Mucosa of rectum (tissue), 2 donors: ENCODE data around the gene SLC25A21.

Experiments
- H3K27ac ChIP-seq, 2 donors: one replicate each; pipeline ENCODE4 v1.7.0; 2013; ENCODE audit warnings: inconsistent platforms in 2 of 2, low read depth in 2 of 2, low read length in 2 of 2
- H3K27me3 ChIP-seq, 2 donors: one replicate each; pipeline ENCODE4 v1.7.0; 2013; ENCODE audit warnings: low read length in 2 of 2; ENCODE audit not compliant: control insufficient read depth in 2 of 2, insufficient read depth in 2 of 2
- H3K36me3 ChIP-seq, 2 donors: one replicate each; pipeline ENCODE4 v1.7.0; 2013; ENCODE audit warnings: low read length in 2 of 2; ENCODE audit not compliant: control insufficient read depth in 2 of 2, insufficient read depth in 2 of 2
- H3K4me1 ChIP-seq, 2 donors: one replicate each; pipeline ENCODE4 v1.7.0; 2013; ENCODE audit warnings: low read length in 2 of 2, mild to moderate bottlenecking in 1 of 2; ENCODE audit not compliant: control insufficient read depth in 2 of 2, insufficient read depth in 2 of 2
- H3K4me3 ChIP-seq, 2 donors: one replicate each; pipeline ENCODE4 v1.7.0; 2013; ENCODE audit warnings: low read length in 2 of 2
- H3K9ac ChIP-seq, 2 donors: one replicate each; pipeline ENCODE4 v1.7.0; 2013; ENCODE audit warnings: low read length in 2 of 2, low read depth in 1 of 2, mild to moderate bottlenecking in 1 of 2
- H3K9me3 ChIP-seq, 2 donors: one replicate each; pipeline ENCODE4 v1.7.0; 2013; ENCODE audit warnings: low read length in 2 of 2; ENCODE audit not compliant: control insufficient read depth in 2 of 2
- donor health status: healthy.
- donor health status: Normal muscosa, but diverticular disease.

Gene SLC25A21

DNA sequence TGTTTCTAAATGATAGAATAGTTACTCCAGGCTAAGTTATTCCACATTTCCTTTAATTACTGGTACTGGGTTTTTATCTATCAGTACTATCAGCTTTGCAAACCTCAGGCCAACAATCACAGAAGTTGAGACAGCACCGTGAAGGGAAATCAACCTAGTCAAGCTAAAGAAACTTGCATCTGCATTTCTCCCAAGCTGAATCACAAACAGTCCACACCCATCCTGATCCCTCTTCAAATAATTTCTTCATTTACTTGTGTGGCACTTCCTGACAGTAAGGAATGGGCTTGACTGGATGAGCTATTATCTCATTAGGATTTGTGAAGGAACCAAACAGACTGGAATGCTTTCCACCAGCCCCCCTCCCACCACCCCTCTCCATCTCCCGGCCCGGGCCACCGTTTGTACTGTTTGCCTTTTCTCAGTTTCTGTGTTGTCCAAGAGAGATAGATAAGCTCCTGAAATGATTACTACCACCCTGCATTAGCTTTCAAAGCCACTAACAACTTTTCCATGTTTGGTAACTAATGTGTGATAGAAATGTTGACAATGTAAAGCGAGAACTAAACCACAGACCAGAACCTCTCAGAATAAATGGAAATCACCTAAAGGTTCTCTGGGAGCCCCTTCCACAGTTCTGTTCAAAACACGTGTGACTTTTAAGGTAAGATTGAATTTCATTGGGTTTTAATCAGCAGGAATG lies 236.3 kb downstream of the SLC25A21 start:
- Histone ChIP-seq H3K4me1 (no peaks in the 10 kb centered on the region), H3K9me3 (no peaks in the 10 kb centered on the region), H3K4me3 (no peak overlapping the region), H3K9ac (no peak overlapping the region), H3K36me3 (no peaks in the 10 kb centered on the region), H3K27me3 (no peaks in the 10 kb centered on the region), H3K27ac (no peak overlapping the region)

DNA sequence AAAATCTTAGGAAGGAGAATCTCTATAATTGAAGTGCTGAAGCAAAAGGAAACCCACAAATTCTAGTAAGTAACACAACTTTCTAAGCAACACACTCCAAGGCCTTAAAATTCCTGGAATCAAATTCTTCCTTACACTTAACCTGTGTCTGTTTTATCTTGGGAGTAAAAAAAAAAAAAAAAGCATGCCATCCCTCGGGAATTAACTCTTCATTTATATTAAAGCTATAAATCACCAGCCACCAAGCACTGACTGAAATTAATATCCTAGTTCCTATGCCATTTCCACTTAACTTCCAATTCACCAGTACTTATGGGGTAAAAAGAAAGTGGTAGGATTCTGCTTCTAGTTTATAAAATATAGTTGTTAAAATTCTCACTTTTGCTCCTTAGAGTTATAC lies 238.1 kb downstream of the SLC25A21 start:
- Histone ChIP-seq H3K27ac (no peak overlapping the region), H3K27me3 (no peaks in the 10 kb centered on the region), H3K9ac (no peak overlapping the region), H3K4me3 (no peak overlapping the region), H3K9me3 (no peaks in the 10 kb centered on the region), H3K4me1 (no peaks in the 10 kb centered on the region), H3K36me3 (no peaks in the 10 kb centered on the region)

DNA sequence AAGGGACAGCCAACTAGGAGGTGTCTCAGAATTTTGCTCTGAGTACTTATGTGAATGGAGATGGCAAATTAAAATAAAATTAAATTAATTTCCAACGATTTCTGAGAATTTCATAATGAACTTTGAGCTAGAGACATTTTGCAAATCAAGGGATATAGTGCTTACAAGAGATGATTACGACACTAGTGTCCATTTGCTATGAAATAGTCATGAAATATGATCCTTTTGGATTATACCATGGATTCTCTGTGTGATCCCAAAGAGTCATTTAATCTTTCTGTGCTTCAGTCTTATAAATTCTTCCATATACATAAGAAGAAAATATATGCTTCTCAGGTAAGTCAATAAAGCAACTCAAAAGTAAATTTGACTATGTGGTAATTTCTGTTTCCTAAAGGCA lies 240.6 kb downstream of the SLC25A21 start:
- no peaks in the 10 kb centered on the region for H3K9me3 ChIP-seq
- H3K36me3 ChIP-seq: no peaks in the 10 kb centered on the region
- no peak overlapping the region for H3K27ac ChIP-seq
- H3K27me3 ChIP-seq: no peaks in the 10 kb centered on the region
- H3K4me1 ChIP-seq: no peaks in the 10 kb centered on the region
- H3K9ac ChIP-seq: no peak overlapping the region
- no peak overlapping the region for H3K4me3 ChIP-seq

DNA sequence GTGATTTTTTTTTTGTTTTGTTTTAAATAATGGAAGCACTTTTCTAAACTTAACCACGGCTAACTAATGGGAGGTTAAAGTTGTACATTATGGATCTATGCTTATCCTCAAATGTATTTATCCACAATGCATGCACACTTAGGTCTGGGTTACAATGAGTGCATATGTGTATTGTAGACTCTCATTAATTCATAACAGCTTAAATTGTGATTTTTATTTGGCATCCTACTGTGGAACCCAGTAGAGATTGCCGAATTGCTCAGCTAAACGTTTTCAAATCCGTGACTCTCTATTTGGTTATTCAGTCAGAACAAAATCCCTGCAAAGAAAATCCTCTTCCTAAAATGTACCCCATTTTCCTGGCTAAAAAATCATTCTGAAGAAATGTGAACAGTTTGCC lies 244.0 kb downstream of the SLC25A21 start:
- H3K4me1 ChIP-seq: no peaks in the 10 kb centered on the region
- no peak overlapping the region for H3K4me3 ChIP-seq
- H3K27me3 ChIP-seq: no peaks in the 10 kb centered on the region
- no peak overlapping the region for H3K27ac ChIP-seq
- no peaks in the 10 kb centered on the region for H3K9me3 ChIP-seq
- H3K9ac ChIP-seq: no peak overlapping the region
- H3K36me3 ChIP-seq: no peaks in the 10 kb centered on the region

DNA sequence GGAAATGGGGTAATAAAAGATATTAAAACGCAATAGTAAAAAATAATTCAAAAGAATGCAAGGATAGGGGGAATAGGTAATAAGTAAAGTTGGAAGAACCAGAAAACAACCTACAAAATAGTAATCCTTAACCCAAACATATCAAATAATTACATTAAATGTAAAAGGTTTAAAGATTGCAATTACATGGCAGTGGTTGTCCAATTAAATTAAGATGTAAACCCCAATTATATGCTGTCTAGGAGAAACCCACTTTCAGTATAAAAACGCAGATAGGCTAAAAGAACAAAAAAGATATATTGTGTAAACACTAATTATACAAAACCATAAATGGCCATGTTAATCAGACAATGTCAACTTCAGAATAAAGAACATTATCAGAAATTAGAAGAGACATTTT lies 247.3 kb downstream of the SLC25A21 start:
- no peak overlapping the region for H3K4me3 ChIP-seq
- H3K4me1 ChIP-seq: no peaks in the 10 kb centered on the region
- H3K36me3 ChIP-seq: no peaks in the 10 kb centered on the region
- H3K27me3 ChIP-seq: no peaks in the 10 kb centered on the region
- no peak overlapping the region for H3K27ac ChIP-seq
- H3K9ac ChIP-seq: no peak overlapping the region
- no peaks in the 10 kb centered on the region for H3K9me3 ChIP-seq

DNA sequence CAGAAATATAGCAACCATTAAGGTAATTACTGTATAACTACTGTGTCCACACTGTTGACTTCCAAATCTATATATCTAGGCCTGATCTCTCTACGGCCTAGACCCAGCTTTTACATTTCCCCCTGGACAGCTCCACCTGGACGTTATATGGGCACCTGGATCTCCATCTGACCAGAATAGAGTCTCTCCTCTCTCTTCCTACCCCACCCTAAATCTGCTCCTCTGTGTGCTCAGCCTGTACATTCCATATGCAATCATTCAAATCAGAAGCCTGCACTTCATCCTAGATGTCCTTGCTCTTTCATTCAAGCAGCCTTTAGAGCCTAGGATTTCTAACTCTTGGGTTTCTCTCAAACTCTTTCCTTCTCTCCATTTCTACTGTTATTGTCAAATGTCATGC lies 255.7 kb downstream of the SLC25A21 start:
- Histone ChIP-seq H3K36me3 (no peaks in the 10 kb centered on the region), H3K4me3 (no peak overlapping the region), H3K4me1 (no peaks in the 10 kb centered on the region), H3K27me3 (no peaks in the 10 kb centered on the region), H3K9ac (no peak overlapping the region), H3K27ac (no peak overlapping the region), H3K9me3 (no peaks in the 10 kb centered on the region)

DNA sequence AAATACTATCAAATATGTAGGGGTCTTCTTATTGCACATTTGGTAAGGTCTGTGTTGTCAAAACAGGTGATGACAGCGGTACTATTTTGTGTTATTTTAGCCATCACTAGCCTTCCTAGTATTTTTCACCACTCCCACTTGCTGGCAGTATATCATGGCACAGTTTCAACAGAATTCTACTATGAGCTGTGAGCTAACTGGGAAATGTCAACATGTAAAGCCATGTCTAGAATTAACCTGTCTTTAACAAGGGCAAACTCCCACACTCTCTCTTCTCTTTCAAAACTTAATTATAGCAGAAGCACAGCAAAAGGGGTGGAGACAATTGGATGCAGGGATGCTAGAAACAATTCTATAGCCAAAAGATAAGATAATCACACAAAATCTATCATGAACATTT lies 257.3 kb downstream of the SLC25A21 start:
- Histone ChIP-seq H3K27me3 (no peaks in the 10 kb centered on the region), H3K27ac (no peak overlapping the region), H3K4me3 (no peak overlapping the region), H3K9me3 (no peaks in the 10 kb centered on the region), H3K4me1 (no peaks in the 10 kb centered on the region), H3K36me3 (no peaks in the 10 kb centered on the region), H3K9ac (no peak overlapping the region)

DNA sequence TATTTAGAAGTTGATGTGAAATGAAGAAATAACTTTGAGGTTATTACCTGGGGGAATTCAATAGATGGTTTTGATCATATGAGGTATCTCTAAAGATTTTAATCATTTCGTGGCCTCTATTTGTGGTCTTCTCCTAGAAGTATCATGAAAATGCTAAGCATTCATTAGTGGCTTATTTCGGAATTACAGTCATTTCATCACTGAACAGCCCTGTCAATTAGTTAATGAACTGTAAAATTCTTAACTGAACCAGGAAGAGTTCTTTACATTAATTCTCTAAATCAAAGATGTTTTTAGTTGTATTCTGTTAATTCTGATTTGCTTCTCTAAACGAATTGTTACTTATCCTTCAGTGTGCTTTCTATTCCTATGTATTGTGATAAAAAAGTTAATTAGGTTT lies 261.8 kb downstream of the SLC25A21 start:
- H3K4me3 ChIP-seq: no peak overlapping the region
- H3K9ac ChIP-seq: no peak overlapping the region
- H3K9me3 ChIP-seq: no peaks in the 10 kb centered on the region
- no peaks in the 10 kb centered on the region for H3K36me3 ChIP-seq
- H3K4me1 ChIP-seq: no peaks in the 10 kb centered on the region
- no peaks in the 10 kb centered on the region for H3K27me3 ChIP-seq
- no peak overlapping the region for H3K27ac ChIP-seq

DNA sequence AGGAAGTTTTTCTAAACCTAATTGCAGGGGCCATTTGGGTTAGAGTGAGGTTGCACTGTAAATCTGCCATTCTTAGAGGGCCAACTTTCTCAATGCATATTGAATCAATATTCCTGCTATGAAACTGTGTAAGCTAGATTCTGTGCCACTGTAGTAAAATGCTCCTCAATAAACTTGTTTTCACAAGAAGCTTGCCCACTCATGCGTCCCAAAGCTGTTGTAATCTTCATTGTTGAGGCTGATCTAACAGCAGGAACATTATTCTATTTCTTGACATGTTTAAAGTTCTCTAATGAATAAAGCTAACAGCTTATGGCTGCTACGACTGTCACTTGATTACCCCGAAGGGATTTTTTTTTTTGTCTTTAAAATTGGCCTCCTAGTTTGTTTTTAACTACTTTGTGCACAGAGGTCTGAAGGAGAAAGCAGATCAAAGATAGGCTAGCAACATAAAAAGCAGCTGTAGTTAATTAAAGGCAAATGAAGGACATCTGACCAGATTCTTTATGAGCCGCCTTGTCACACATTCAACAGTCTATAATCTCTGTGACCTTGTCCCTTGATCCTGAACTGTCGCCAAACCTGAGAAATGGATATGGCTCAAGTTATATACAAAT lies 267.0 kb downstream of the SLC25A21 start:
- H3K27me3 ChIP-seq: no peaks in the 10 kb centered on the region
- no peak overlapping the region for H3K4me3 ChIP-seq
- no peaks in the 10 kb centered on the region for H3K4me1 ChIP-seq
- H3K36me3 ChIP-seq: no peaks in the 10 kb centered on the region
- no peak overlapping the region for H3K9ac ChIP-seq
- H3K9me3 ChIP-seq: no peaks in the 10 kb centered on the region
- H3K27ac ChIP-seq: no peak overlapping the region

DNA sequence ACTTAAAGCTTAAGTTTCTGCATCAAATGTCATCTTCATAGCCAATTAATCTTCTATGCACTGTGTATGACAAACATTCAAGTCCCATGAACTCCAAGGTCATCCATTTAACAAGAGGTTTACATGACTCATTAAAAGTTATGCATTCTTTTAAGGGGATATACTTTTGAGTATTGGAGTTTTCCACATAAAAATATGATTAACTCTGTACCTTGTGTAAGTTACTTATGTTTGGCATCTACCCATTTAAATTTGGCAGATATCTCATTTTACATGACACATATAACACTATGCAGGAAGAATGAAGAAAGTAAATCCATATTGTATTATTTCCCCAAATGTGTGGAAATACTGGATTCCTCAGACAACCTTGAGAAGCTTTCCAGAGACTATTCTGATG lies 270.5 kb downstream of the SLC25A21 start:
- no peak overlapping the region for H3K27ac ChIP-seq
- no peak overlapping the region for H3K4me3 ChIP-seq
- no peaks in the 10 kb centered on the region for H3K4me1 ChIP-seq
- no peaks in the 10 kb centered on the region for H3K9me3 ChIP-seq
- H3K27me3 ChIP-seq: no peaks in the 10 kb centered on the region
- H3K36me3 ChIP-seq: no peaks in the 10 kb centered on the region
- no peak overlapping the region for H3K9ac ChIP-seq
